GM19025 (cell line): ENCODE measurements around the gene PKP3.
"Not testable (repeated sequence)": the region's sequence is repeated elsewhere in the genome, so short reads cannot be mapped to it uniquely, and the experiment has no call there.

Source experiments
- ATAC-seq: cut with Tn5 transposase; IDR thresholded peaks from one replicate; pipeline ENCODE4 v1.9.1; 2021; ENCODE audit warnings: mild to moderate bottlenecking, low read depth, moderate library complexity; ENCODE audit not compliant: unreplicated experiment

PKP3 gene

DNA sequence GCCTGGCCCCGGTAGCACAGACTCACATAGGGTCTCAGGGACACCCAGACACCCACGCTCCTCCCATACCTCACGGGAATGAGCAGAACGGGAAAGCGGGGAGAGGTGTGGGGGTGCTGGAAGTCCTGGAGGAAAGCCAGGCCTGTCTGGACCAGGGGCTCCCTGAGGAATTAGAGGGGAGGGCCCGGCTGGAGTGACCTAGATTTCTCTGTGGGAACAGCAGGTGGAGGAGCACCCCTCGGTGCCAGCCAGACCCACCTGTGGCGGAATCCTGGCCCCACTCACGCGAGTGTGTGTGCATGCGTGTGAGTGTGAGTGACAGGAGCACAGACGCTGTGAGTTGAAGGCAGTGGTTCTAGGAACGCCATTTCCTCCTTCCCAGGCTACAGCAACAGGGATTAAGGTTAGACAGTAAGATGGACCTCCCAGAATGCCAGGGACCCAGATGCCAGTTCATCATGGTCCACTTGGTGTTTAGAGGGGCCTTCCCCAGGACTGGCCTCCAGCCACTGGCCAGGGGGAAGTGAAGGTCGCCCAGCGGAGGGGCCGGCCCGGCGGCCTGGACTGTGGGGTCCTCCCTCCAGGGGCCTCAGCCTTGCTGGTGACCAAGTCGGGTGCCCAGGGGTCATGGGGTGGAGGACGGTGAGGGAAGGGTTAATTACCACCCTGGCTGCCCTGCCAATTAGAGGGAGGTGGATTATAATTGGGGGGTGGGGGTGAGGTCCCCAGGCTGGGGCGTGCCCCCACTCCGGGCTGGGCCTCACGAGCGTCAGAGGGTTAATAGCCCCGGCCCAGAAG is 1.0 kb downstream of the PKP3 start:
- ATAC-seq = no peak

DNA sequence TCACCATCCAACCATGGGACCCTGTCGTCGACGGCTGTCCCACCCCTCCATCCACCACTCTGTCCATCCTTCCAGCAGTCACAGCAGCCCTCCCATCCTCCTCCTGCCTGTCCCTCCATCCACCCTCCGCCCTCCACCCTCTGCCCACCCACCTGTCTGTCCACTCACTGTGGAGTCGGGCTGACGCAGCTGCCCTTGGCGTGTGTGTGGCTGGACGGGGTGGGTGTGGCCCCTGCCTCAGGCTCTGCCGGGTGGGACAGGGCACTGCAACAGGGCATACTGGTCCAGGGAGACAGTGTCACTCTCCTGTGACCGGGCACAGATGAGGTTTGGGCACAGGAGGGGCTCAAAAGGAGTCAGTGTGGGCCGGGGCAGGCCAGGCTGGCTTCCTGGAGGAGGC is 1.9 kb downstream of the PKP3 start:
- no peak for ATAC-seq

DNA sequence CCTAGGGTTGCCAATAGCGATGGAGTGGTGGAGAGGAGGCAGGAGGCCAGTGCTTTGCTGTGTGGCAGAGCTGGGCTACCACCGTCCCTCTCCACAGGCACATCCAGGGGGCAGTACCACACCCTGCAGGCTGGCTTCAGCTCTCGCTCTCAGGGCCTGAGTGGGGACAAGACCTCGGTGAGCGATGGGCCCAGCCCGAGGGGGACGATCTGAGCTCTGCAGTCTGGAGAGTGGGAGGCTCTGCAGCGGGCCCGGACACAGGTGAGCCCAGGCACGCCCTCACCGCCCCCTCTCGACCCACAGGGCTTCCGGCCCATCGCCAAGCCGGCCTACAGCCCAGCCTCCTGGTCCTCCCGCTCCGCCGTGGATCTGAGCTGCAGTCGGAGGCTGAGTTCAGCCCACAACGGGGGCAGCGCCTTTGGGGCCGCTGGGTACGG is 2.5 kb downstream of the PKP3 start:
- ATAC-seq = no peak

DNA sequence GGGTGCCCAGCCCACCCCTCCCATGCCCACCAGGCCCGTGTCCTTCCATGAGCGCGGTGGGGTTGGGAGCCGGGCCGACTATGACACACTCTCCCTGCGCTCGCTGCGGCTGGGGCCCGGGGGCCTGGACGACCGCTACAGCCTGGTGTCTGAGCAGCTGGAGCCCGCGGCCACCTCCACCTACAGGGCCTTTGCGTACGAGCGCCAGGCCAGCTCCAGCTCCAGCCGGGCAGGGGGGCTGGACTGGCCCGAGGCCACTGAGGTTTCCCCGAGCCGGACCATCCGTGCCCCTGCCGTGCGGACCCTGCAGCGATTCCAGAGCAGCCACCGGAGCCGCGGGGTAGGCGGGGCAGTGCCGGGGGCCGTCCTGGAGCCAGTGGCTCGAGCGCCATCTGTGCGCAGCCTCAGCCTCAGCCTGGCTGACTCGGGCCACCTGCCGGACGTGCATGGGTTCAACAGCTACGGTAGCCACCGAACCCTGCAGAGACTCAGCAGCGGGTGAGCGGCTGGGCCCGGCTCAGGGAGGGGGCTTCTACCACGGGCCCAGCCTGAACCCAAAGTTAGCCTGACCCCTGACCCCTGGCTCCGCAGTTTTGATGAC is 3.0 kb downstream of the PKP3 start:
- ATAC-seq = no peak

DNA sequence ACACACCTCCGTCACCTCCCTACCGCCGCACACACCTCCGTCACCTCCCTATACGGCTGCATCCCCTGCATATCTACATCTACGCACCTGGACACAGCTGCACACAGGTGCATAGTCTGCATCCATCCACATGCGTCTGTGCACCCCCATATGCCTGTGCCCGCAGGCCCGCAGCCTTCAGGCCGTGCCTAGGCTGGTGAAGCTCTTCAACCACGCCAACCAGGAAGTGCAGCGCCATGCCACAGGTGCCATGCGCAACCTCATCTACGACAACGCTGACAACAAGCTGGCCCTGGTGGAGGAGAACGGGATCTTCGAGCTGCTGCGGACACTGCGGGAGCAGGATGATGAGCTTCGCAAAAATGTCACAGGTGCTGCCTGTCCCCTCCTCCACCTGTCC is 4.8 kb downstream of the PKP3 start:
- no peak for ATAC-seq

DNA sequence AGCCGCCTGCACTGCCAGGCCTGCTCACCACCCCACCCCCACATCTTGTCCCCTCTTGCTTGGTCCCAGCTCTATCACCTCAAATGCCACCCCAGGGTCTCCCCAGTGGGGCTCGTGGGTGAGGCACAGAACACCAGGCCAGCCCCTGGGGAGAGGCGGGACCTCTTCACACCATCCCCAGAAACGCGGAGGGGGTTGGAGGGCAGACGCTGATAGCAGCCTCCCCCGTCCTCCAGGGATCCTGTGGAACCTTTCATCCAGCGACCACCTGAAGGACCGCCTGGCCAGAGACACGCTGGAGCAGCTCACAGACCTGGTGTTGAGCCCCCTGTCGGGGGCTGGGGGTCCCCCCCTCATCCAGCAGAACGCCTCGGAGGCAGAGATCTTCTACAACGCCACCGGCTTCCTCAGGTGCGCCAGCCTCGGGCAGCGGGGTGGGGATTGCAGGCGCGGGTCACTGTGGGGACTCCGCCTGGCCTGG is 5.8 kb downstream of the PKP3 start:
- no peak for ATAC-seq

DNA sequence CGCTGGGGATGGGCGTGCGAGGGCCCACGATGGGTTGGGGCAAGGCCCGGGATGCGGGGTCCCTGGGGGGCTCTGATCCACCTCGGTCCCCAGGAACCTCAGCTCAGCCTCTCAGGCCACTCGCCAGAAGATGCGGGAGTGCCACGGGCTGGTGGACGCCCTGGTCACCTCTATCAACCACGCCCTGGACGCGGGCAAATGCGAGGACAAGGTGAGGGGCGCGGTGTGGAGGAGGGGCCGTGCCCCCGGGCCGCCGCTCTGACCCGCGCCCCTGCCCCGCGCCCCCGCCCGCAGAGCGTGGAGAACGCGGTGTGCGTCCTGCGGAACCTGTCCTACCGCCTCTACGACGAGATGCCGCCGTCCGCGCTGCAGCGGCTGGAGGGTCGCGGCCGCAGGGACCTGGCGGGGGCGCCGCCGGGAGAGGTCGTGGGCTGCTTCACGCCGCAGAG is 6.3 kb downstream of the PKP3 start:
- ATAC-seq = no peak

DNA sequence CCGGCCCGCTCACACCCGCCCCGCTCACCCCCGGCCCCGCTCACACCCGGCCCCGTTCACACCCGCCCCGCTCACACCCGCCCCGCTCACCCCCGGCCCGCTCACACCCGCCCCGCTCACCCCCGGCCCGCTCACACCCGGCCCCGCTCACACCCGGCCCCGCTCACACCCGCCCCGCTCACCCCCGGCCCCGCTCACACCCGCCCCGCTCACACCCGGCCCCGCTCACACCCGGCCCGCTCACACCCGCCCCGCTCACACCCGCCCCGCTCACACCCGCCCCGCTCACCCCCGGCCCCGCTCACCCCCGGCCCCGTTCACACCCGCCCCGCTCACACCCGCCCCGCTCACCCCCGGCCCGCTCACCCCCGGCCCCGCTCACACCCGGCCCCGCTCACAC is 7.2 kb downstream of the PKP3 start:
- not testable (repeated sequence) for ATAC-seq

DNA sequence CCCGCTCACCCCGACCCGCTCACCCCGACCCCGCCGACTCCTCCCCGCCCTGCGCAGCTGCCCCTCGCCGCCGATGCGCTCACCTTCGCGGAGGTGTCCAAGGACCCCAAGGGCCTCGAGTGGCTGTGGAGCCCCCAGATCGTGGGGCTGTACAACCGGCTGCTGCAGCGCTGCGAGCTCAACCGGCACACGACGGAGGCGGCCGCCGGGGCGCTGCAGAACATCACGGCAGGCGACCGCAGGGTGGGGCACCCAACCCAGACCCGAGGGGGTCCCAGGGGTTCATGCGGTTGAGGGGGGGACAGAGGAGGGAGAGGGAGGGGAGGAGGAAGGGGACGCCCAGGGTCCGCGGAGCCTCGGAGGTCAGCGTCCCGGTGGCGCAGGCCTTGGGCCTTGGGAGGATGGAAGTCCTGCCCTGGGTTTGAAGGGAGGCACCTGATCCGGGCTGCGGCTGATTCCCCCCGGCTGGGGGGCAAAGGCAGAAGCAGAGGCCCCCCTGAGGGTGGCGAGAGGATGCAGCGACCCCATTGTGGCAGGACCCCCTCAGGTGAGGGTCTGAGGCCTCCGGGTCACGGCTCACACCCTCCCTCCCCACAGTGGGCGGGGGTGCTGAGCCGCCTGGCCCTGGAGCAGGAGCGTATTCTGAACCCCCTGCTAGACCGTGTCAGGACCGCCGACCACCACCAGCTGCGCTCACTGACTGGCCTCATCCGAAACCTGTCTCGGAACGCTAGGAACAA is 9.2 kb downstream of the PKP3 start:
- no peak for ATAC-seq

DNA sequence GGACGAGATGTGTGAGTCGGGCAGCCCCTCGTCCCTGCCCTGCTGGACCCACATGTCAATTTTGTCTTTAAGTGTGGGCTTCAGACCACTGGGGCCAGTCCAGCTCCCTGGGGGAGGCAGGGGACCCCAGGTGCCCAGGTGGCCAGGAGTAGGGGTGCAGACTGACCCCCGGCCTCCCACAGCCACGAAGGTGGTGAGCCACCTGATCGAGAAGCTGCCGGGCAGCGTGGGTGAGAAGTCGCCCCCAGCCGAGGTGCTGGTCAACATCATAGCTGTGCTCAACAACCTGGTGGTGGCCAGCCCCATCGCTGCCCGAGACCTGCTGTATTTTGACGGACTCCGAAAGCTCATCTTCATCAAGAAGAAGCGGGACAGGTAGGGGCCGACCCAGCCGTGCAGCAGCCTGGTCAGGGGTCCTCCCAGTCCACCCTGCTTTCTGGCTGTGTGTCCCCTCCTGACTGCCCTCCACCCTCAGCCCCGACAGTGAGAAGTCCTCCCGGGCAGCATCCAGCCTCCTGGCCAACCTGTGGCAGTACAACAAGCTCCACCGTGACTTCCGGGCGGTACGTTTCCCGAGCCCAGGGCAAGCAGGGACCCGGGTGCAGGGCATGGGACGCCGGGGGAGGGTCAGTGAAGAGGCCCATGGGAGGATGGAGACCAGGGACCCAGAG is 9.9 kb downstream of the PKP3 start:
- ATAC-seq = no peak

DNA sequence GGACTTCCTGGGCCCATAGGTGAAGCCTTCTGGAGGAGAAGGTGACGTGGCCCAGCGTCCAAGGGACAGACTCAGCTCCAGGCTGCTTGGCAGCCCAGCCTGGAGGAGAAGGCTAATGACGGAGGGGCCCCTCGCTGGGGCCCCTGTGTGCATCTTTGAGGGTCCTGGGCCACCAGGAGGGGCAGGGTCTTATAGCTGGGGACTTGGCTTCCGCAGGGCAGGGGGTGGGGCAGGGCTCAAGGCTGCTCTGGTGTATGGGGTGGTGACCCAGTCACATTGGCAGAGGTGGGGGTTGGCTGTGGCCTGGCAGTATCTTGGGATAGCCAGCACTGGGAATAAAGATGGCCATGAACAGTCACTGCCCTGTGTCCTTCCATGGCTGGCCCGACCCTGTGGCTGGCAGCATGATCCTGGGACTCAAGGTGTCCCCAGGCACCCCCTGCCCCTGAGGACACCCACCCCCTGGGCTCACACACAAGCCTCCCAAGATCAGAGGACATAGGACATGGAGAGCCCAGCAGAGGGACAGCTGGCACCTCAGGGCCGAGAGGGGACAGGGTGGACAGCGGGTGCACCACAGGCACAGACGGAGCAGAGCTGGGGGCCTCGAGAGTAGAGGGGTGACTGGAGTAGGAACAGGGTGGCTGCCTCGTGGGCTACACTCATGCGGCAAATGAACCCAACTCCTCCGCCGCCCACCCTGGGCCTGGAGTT is 10.7 kb downstream of the PKP3 start:
- no peak for ATAC-seq

DNA sequence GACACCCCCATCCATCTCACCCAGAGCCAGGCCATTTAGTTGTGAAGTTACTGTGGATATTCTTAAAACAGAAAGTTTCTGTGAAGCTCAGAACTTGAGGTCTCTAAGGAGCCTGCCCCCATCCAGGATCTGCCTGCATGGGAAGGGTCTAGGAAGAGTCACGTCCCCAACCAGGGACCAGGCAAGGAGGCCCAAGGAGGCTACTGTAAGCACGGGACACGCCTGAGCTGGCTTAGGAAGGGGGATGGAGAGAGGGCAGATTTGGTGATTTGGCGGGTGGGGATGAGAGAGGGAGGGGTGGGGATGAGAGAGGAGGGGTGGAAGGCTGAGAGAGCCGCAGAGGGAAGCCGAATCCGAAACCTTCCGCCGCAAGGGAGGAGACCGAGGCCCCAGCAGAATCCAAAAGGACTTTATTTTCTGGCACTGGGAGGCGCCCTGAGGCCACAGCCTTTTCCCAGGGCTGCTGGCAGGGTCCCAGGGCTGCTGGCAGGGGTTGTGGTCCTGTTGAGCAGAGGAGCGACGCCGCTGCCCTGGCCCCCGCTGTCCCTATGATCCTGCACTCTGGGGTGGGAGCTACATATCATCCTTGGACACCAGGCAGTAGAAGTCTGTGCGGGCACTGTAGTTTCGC is 11.4 kb downstream of the PKP3 start:
- no peak for ATAC-seq

DNA sequence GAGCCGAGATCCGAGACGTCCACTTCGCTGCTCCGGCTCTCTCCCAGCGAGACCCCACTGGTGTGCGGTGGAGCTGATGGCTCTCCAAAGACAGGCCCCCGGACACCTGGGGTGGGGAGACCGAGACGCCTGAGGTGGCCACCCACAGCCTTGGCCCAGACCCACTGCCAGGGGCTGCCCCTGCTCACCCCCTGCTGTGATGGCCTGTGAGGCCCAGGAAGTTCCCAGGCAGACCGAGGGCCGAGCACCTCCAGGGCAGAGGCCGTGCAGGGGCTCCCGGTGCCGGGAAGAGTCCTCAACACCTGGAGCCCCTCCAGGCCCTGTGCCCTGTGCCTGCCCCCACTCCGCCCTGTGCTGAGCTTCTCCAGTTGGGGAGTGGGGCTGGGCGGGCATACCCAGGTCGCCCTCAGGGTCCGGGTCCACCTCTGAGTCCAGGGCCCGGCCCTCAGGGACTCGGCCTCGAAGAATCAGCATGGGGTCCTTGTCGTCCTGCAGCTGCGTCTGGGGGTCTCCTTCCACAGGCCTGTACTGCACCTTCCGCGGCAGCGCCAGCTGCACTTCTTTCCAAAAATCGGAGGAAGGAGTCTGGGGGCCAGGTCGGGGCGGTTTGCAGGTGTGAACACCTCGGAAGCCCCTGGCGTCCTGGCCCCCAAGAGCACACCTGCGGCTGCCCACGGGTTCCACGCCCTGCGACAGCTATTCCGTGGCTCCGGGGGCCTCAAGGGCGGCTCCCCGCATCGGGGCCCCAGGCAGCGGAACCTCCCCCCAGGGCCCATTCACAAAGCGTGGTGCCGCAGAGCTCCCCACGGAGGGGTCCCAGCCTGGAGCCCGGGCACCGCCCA is 12.2 kb downstream of the PKP3 start:
- no peak for ATAC-seq

DNA sequence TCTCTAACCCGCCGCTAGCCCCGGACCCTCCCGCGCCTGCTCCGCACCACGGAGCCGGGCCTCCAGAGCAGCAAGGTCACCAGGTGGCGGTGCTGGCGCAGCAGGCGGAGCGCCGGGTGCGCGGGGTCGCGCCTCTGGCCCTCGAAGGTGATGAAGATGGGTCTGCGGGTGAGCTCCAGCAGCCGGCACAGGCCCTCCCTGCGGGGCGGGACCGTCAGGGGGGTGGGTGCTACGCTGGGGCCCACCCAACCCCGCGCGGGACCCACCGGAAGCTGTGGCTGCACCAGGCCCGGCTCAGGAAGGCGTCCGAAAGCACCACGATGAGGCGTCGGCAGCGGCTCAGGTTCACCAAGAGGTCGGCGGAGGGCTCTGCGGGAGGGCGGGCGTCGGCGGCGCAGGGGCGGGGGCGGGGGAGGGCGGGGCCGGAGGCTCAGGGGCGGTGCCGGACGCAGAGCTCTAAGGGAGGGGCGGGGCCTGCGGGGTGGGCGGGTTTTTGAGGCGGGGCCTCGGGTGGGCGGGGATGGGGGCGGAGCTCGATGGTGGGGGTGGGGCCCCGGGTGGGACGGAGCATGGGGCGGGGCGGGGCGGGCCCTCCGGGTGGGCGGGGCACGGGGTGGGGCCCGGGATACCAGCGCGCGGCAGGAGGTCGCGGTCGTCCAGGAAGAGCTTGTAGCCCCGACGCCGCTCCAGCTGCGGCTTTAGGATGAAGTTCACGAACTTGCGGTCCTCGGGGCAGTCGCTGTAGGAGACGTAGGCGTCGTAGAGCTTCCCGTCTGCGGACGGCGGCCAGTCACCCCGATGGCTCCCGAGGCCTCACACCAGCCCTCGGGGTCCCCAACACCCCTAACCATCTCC is 13.0 kb downstream of the PKP3 start:
- peak; percentile 68 for ATAC-seq

DNA sequence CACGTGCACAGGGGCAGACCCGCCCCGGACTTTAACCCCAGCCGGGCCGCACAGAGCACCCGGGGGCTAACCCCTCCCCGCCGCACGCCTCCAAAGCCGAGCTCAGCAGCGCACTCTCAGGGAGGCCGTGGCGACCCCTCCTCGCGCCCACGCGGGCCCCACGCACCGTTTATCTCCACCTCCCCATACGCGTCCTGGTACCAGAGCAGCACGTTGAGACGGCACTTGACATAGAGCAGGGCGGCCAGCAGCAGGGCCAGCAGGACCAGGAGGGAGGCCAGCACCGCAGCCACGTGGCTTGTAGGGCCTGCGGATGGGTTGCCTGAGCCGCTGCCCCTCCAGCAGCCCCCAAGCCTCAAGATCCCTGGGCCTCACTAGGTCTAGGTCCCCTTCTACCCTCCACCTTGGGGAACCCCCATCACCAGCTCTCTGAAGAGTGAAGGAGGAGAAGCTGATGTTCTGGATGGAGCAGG is 13.7 kb downstream of the PKP3 start:
- no peak for ATAC-seq

DNA sequence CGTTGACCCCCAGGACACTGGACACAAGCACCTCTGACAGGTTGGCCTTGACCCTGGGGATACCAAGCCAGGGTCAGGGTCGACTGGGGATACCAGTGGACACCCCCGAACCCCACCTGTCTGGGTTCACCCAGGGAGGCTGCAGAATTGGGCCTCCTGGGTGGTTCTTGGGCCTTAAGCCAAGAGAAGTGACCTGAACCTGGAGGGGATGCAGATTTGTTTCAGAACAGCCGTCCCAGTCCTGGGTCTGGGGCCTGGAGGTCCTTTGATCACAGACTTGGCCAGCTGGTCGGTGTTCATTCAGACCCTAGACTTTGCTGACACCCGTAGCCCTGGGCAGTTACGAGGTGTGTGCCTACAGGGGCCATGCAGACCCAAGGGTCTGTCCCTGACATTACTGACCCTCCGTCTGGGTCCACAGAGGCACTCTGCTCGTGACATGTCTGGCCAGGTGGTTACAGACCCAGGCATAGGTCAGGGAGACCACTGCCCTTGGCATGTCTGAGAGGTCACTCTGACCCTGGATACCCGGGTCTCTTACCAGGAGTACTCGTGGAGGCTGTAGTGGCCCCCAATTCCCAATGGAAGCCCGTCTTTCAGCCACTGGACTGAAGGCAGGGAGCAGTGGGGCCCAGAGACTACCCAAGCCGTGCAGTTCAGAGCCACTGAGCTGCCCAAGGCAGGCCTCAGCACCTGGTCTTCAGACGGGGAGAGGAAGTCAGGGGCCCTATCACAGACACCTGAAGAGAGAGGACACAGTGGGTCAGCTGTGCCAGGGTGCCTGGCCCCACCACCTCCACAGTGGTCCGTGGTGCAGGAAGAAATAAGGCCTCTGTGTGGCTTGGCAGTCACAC is 14.4 kb downstream of the PKP3 start:
- no peak for ATAC-seq

DNA sequence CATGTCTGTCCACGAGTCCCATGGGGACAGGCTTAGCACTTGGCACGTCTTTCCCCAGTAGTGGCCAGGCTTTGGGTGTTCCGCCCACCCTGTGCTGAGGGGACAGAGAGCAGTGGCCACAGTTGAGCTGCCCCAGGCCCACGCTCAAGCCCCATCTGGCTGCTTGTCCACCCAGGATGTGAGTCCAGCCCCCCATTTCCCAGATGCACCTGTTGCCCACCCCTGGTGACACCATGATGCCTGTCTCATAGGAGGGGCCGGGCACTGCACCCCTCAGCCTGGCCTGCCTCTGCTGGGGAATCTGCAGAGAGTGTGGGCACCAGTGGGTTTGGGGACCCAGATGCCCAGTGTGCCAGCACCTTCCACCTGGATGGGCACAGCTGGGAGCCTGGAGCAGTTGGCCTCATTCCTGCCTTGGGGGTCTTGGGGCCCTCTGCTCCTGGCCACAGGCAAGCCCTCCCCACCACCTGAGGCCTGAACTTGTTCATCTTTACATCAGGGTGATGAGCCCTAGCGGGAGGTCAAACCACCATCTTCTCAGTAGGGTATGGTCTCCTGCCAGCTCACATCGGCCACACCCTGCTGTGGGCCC is 15.1 kb downstream of the PKP3 start:
- no peak for ATAC-seq
